ENCODE data around the gene PMVK. TPM values are rescaled to one million over a fixed set of nuclear protein-coding genes. Genes with fewer than 3 reads are reported as not detected.

The PMVK gene
- polyA plus RNA-seq, 1 donor from 2014 or later, result 21.1 TPM

GRCh38 chr1:154899041-154899440, 37.5 kb downstream of the PMVK start:
- Histone ChIP-seq H4K20me1 (ENCODE audit: insufficient read depth) (no peaks in the 10 kb centered on the region), H3K9me3 (ENCODE audit: low read length) (no peaks in the 10 kb centered on the region), H3K9ac (ENCODE audit: low read length) (no peak overlapping the region), H3K27me3 (ENCODE audit: insufficient read depth, low read depth, low read length) (no peaks in the 10 kb centered on the region), H3K36me3 (ENCODE audit: insufficient read depth, low read length) (no peaks in the 10 kb centered on the region), H3K9me2 (ENCODE audit: insufficient read depth, low read length) (no peaks in the 10 kb centered on the region), H3K4me2 (ENCODE audit: low read length) (no peak overlapping the region), H3F3A (ENCODE audit: insufficient read depth, low read length, poor library complexity, severe bottlenecking) (no peaks in the 10 kb centered on the region), H3K79me2 (replicated peaks; ENCODE audit: insufficient read depth, low read length) (no peaks in the 10 kb centered on the region), H2AFZ (ENCODE audit: low read depth, low read length) (no peak overlapping the region), H3K4me3 (ENCODE audit: low read length) (no peak overlapping the region), H3K27ac (ENCODE audit: low read length) (no peak overlapping the region)
- TF ChIP-seq RAD21 (conservative IDR thresholded peaks at IDR 0.05) (no peak), REST (IDR thresholded peaks at IDR 0.05; ENCODE audit: borderline replicate concordance) (no peak), SMC3 (conservative IDR thresholded peaks at IDR 0.05; ENCODE audit: poor library complexity) (no peak), TAF1 (IDR thresholded peaks at IDR 0.05; ENCODE audit: low read depth) (no peak), EP300 (conservative IDR thresholded peaks at IDR 0.05; ENCODE audit: poor library complexity, severe bottlenecking) (no peak), MXI1 (conservative IDR thresholded peaks at IDR 0.05; ENCODE audit: poor library complexity, severe bottlenecking) (no peak), CTCF (IDR thresholded peaks at IDR 0.05; ENCODE audit: poor library complexity, severe bottlenecking) (no peak), EZH2 (IDR thresholded peaks at IDR 0.05; ENCODE audit: borderline replicate concordance, insufficient read depth, low read length, poor library complexity, severe bottlenecking) (no peak), POLR2AphosphoS5 (IDR thresholded peaks at IDR 0.05) (no peak)

GRCh38 chr1:154896771-154897286, 39.7 kb downstream of the PMVK start:
- Histone ChIP-seq H3K4me3 (ENCODE audit: low read length) (no peak overlapping the region), H3K27ac (ENCODE audit: low read length) (no peak overlapping the region)

More at GRCh38 chr1:154896771-154897286, 39.7 kb downstream of the PMVK start:
- H2AFZ ChIP-seq (ENCODE audit: low read depth, low read length), result no peak overlapping the region
- no peak overlapping the region for H3K9ac ChIP-seq (ENCODE audit: low read length)
- no peaks in the 10 kb centered on the region for H3F3A ChIP-seq (ENCODE audit: insufficient read depth, low read length, poor library complexity, severe bottlenecking)
- no peaks in the 10 kb centered on the region for H3K9me2 ChIP-seq (ENCODE audit: insufficient read depth, low read length)
- H3K79me2 ChIP-seq (replicated peaks; ENCODE audit: insufficient read depth, low read length), result no peaks in the 10 kb centered on the region
- no peaks in the 10 kb centered on the region for H4K20me1 ChIP-seq (ENCODE audit: insufficient read depth)
- no peak overlapping the region for H3K4me2 ChIP-seq (ENCODE audit: low read length)
- H3K27me3 ChIP-seq (ENCODE audit: insufficient read depth, low read depth, low read length), result no peaks in the 10 kb centered on the region
- peaks cover 6% of the 10 kb centered on the region for H3K9me3 ChIP-seq (ENCODE audit: low read length)
- H3K36me3 ChIP-seq (ENCODE audit: insufficient read depth, low read length), result no peaks in the 10 kb centered on the region
- TF ChIP-seq RAD21 (conservative IDR thresholded peaks at IDR 0.05) (no peak), SMC3 (conservative IDR thresholded peaks at IDR 0.05; ENCODE audit: poor library complexity) (no peak), EZH2 (IDR thresholded peaks at IDR 0.05; ENCODE audit: borderline replicate concordance, insufficient read depth, low read length, poor library complexity, severe bottlenecking) (no peak), REST (IDR thresholded peaks at IDR 0.05; ENCODE audit: borderline replicate concordance) (no peak), CTCF (IDR thresholded peaks at IDR 0.05; ENCODE audit: poor library complexity, severe bottlenecking) (no peak), TAF1 (IDR thresholded peaks at IDR 0.05; ENCODE audit: low read depth) (no peak), POLR2AphosphoS5 (IDR thresholded peaks at IDR 0.05) (no peak), EP300 (conservative IDR thresholded peaks at IDR 0.05; ENCODE audit: poor library complexity, severe bottlenecking) (no peak), MXI1 (conservative IDR thresholded peaks at IDR 0.05; ENCODE audit: poor library complexity, severe bottlenecking) (no peak)
